Measurements from ENCODE around the gene UBE2O. TPM values are rescaled to one million over a fixed set of nuclear protein-coding genes. Genes with fewer than 3 reads are reported as not detected.

The UBE2O gene
- polyA plus RNA-seq, 1 donor, result 21.0 TPM

GRCh38 chr17:76388966-76389888 is 63.7 kb downstream of the UBE2O start:
- Histone ChIP-seq H3K4me3 (ENCODE audit: low read length) (no peak overlapping the region), H3K27me3 (ENCODE audit: control insufficient read depth, insufficient read depth, low read length) (peaks cover 21% of the 10 kb centered on the region), H3K27ac (ENCODE audit: low read length) (no peak overlapping the region), H3K36me3 (ENCODE audit: control insufficient read depth, insufficient read depth, low read length) (peaks cover 35% of the 10 kb centered on the region), H3K9me3 (ENCODE audit: control insufficient read depth, low read depth, low read length) (peaks cover 6% of the 10 kb centered on the region), H3K4me1 (ENCODE audit: control insufficient read depth, insufficient read depth, low read length) (peaks cover 15% of the 10 kb centered on the region)
- DNase-seq, result no peak
- WGBS (ENCODE audit: insufficient coverage, low lambda C conversion rate), result 83% methylated on average over 1 of the region's 16 CpGs

GRCh38 chr17:76386966-76387765 is 65.8 kb downstream of the UBE2O start:
- Histone ChIP-seq H3K36me3 (ENCODE audit: control insufficient read depth, insufficient read depth, low read length) (peaks cover 24% of the 10 kb centered on the region), H3K27me3 (ENCODE audit: control insufficient read depth, insufficient read depth, low read length) (peaks cover 39% of the 10 kb centered on the region), H3K4me3 (ENCODE audit: low read length) (no peak overlapping the region), H3K9me3 (ENCODE audit: control insufficient read depth, low read depth, low read length) (peaks cover 10% of the 10 kb centered on the region), H3K4me1 (ENCODE audit: control insufficient read depth, insufficient read depth, low read length) (peaks cover 27% of the 10 kb centered on the region), H3K27ac (ENCODE audit: low read length) (no peak overlapping the region)
- WGBS (ENCODE audit: insufficient coverage, low lambda C conversion rate), result no CpG with 5 or more reads among the region's 31 CpGs
- no peak for DNase-seq

- Histone ChIP-seq H3K4me3 (ENCODE audit: low read length) (peak overlapping the region; percentile 26), H3K27me3 (ENCODE audit: control insufficient read depth, insufficient read depth, low read length) (peaks cover 44% of the 10 kb centered on the region), H3K9me3 (ENCODE audit: control insufficient read depth, low read depth, low read length) (peaks cover 10% of the 10 kb centered on the region), H3K4me1 (ENCODE audit: control insufficient read depth, insufficient read depth, low read length) (peaks cover 26% of the 10 kb centered on the region), H3K36me3 (ENCODE audit: control insufficient read depth, insufficient read depth, low read length) (peaks cover 14% of the 10 kb centered on the region), H3K27ac (ENCODE audit: low read length) (no peak overlapping the region)
- WGBS (ENCODE audit: insufficient coverage, low lambda C conversion rate), result no CpG with 5 or more reads among the region's 52 CpGs
- DNase-seq, result peak in 1 of 2 donors; percentile 75
Observed at GRCh38 chr17:76385892-76386786, 66.8 kb downstream of the UBE2O start.

- WGBS (ENCODE audit: insufficient coverage, low lambda C conversion rate), result no CpG with 5 or more reads among the region's 74 CpGs
- H3K4me3 ChIP-seq (ENCODE audit: low read length), result peak overlapping the region; percentile 26
- peaks cover 10% of the 10 kb centered on the region for H3K9me3 ChIP-seq (ENCODE audit: control insufficient read depth, low read depth, low read length)
- H3K27me3 ChIP-seq (ENCODE audit: control insufficient read depth, insufficient read depth, low read length), result peaks cover 44% of the 10 kb centered on the region
- H3K36me3 ChIP-seq (ENCODE audit: control insufficient read depth, insufficient read depth, low read length), result peaks cover 5% of the 10 kb centered on the region
- H3K27ac ChIP-seq (ENCODE audit: low read length), result no peak overlapping the region
- peak in 1 of 2 donors; percentile 59 for DNase-seq
- peaks cover 26% of the 10 kb centered on the region for H3K4me1 ChIP-seq (ENCODE audit: control insufficient read depth, insufficient read depth, low read length)
Observed at GRCh38 chr17:76384987-76385891, 67.7 kb downstream of the UBE2O start.

- no CpG with 5 or more reads among the region's 118 CpGs for WGBS (ENCODE audit: insufficient coverage, low lambda C conversion rate)
- Histone ChIP-seq H3K4me3 (ENCODE audit: low read length) (peak within 1 kb of the TSS; percentile 49), H3K4me1 (ENCODE audit: control insufficient read depth, insufficient read depth, low read length) (peaks cover 26% of the 10 kb centered on the region), H3K9me3 (ENCODE audit: control insufficient read depth, low read depth, low read length) (peaks cover 10% of the 10 kb centered on the region), H3K27me3 (ENCODE audit: control insufficient read depth, insufficient read depth, low read length) (peaks cover 44% of the 10 kb centered on the region), H3K27ac (ENCODE audit: low read length) (no peak within 1 kb of the TSS), H3K36me3 (ENCODE audit: control insufficient read depth, insufficient read depth, low read length) (peaks cover 2% of the 10 kb centered on the region)
- peak; percentile 42 to 79 for DNase-seq
Observed at GRCh38 chr17:76384222-76384986, 68.5 kb downstream of the UBE2O start, which contains the start of gene SPHK1. Gene SPHK1 (plus strand): TSS chr17:76384609. CDS start chr17:76385645, 1,036 bp downstream.

- peak in 1 of 2 donors; percentile 59 for DNase-seq
- peaks cover 26% of the 10 kb centered on the region for H3K4me1 ChIP-seq (ENCODE audit: control insufficient read depth, insufficient read depth, low read length)
- peaks cover 10% of the 10 kb centered on the region for H3K9me3 ChIP-seq (ENCODE audit: control insufficient read depth, low read depth, low read length)
- peak overlapping the region; percentile 49 for H3K4me3 ChIP-seq (ENCODE audit: low read length)
- no CpG with 5 or more reads among the region's 65 CpGs for WGBS (ENCODE audit: insufficient coverage, low lambda C conversion rate)
- H3K36me3 ChIP-seq (ENCODE audit: control insufficient read depth, insufficient read depth, low read length), result peaks cover 2% of the 10 kb centered on the region
- H3K27me3 ChIP-seq (ENCODE audit: control insufficient read depth, insufficient read depth, low read length), result peaks cover 44% of the 10 kb centered on the region
- no peak overlapping the region for H3K27ac ChIP-seq (ENCODE audit: low read length)
Observed at GRCh38 chr17:76383546-76384221, 69.3 kb downstream of the UBE2O start.

- DNase-seq, result peak in 1 of 2 donors; percentile 76
- peaks cover under 1% of the 10 kb centered on the region for H3K36me3 ChIP-seq (ENCODE audit: control insufficient read depth, insufficient read depth, low read length)
- H3K4me3 ChIP-seq (ENCODE audit: low read length), result peak overlapping the region; percentile 49
- WGBS (ENCODE audit: insufficient coverage, low lambda C conversion rate), result no CpG with 5 or more reads among the region's 80 CpGs
- peaks cover 44% of the 10 kb centered on the region for H3K27me3 ChIP-seq (ENCODE audit: control insufficient read depth, insufficient read depth, low read length)
- no peak overlapping the region for H3K27ac ChIP-seq (ENCODE audit: low read length)
- H3K9me3 ChIP-seq (ENCODE audit: control insufficient read depth, low read depth, low read length), result peaks cover 10% of the 10 kb centered on the region
- H3K4me1 ChIP-seq (ENCODE audit: control insufficient read depth, insufficient read depth, low read length), result peaks cover 26% of the 10 kb centered on the region
Observed at GRCh38 chr17:76382803-76383545, 70.0 kb downstream of the UBE2O start.

GRCh38 chr17:76382351-76382802 is 70.6 kb downstream of the UBE2O start:
- DNase-seq, result peak in 1 of 2 donors; percentile 41
- H3K27ac ChIP-seq (ENCODE audit: low read length), result no peak overlapping the region
- H3K4me3 ChIP-seq (ENCODE audit: low read length), result peak overlapping the region; percentile 49
- no peaks in the 10 kb centered on the region for H3K36me3 ChIP-seq (ENCODE audit: control insufficient read depth, insufficient read depth, low read length)
- peaks cover 26% of the 10 kb centered on the region for H3K4me1 ChIP-seq (ENCODE audit: control insufficient read depth, insufficient read depth, low read length)
- 0% methylated on average over 2 of the region's 21 CpGs for WGBS (ENCODE audit: insufficient coverage, low lambda C conversion rate)
- peaks cover 44% of the 10 kb centered on the region for H3K27me3 ChIP-seq (ENCODE audit: control insufficient read depth, insufficient read depth, low read length)
- H3K9me3 ChIP-seq (ENCODE audit: control insufficient read depth, low read depth, low read length), result peaks cover 10% of the 10 kb centered on the region

Data from large intestine (tissue), 3 donors.